Colon (tissue), 2 donors: ENCODE data around the gene SOCS7.

ENCODE experiments used
- FAIRE-seq: peaks from 2 replicates; lab custom pipeline; 2012; peaks lifted over from hg19 to GRCh38; lab: Jason Lieb, UNC
- donor health status: control.
- donor health status: control.

SOCS7 gene

GRCh38 chr17:38336838-38337237, 14.8 kb upstream of the SOCS7 start:
- no peak for FAIRE-seq

- FAIRE-seq, result no peak
Observed at GRCh38 chr17:38338053-38338452, 13.6 kb upstream of the SOCS7 start.

DNA sequence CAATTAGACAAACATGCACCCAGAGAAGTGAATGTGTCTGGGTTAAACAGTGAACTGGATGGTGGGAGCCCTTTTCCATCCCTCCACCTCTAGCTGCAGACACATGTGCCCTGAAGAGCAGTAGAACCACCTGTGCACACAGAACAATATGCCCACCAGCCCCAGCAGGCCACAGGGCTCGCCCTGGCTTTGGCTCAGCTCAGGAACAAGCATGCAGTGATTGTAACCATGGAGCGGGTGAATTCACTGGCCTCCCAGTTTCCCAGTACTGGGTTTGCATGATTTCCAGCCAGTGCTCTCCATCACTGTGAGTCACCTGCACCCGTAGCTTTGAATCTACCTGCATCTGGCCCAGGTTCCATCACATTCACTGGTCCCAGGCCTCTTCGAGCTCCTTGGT, 13.1 kb upstream of the SOCS7 start:
- no peak for FAIRE-seq

- no peak for FAIRE-seq
Observed at GRCh38 chr17:38339891-38340290, 11.8 kb upstream of the SOCS7 start.

- FAIRE-seq, result no peak
Observed at GRCh38 chr17:38341035-38341721, 10.5 kb upstream of the SOCS7 start.

- no peak for FAIRE-seq
Observed at GRCh38 chr17:38342886-38343607, 8.6 kb upstream of the SOCS7 start.

DNA sequence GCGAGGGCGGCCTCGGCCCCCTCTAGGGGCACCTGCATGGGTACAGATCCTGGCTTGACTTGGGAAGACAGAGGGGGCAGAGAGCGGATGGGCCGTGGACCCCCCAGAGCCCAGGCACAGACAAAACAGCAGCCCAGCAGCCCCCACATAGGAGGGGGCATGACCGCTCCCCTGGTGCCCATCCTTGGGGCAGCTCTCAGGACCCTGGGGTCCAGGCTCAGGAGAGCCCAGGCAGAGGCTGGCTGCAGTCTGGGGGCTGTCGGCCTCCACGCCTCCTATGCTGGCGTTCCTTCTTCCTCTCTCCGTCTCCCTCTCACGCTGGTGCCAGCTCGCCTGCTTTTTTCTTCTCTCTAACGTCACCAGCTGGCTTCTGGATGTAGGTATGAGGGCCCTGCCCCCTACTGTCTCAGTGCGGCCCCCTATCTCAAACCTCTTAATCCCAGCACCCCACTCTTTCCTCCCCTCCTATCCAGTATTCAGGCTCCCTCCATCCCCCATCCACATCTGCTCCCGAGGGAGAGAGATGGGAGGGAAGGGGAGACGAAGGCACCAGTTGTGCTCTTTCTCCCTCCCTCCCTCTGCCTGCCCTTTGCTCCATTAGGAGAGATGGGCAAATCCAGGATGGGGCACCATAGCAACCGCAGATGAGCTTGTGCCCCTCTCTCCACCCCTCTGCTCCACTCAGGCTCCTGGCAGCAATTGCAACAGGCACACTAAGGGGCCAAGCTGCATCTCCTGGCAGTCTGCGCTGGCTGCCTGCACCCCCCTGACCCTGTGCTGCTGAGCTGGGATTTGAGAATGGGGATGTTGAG, 7.8 kb upstream of the SOCS7 start, which contains the start of gene GPR179:
Gene GPR179, minus strand, starts transcription at position 349 of the 812 bp plus-strand sequence. Its CDS starts 167 bp downstream, at position 182.
- FAIRE-seq, result no peak

DNA sequence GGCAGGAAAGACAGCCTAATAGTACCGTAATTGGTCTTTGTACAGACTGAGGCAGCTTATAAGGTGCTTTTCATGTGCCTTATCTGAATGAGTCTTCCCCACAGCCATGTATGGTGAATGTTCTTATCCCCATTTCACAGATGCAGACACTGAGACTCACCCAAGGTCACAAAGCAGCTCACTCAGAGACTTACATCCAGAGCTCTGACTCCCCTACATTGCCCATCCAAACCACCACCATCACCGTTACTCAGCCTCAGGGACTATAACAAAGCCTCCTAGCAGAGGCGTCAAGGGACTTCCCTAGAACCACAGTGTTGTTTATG, 7.3 kb upstream of the SOCS7 start:
- no peak for FAIRE-seq

DNA sequence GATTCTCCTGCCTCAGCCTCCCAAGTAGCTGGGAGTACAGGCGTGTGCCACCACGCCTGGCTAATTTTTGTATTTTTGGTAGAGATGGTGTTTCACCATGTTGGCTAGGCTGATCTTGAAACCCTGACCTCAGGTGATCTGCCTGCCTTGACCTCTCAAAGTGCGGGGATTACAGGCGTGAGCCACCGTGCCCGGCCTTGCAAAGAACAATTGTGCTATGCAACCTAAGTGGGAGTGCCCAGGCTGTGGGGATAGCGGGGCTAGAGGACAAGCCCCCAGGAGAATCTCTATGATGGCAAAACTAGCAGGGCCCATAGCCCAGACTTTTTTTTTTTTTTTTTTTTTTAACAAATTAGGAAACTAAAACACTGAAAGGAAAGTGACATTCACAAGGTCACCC, 5.9 kb upstream of the SOCS7 start:
- FAIRE-seq, result no peak

GRCh38 chr17:38349097-38349730, 2.4 kb upstream of the SOCS7 start:
- FAIRE-seq, result no peak

- FAIRE-seq, result no peak
Observed at GRCh38 chr17:38350035-38350434, 1.6 kb upstream of the SOCS7 start.

DNA sequence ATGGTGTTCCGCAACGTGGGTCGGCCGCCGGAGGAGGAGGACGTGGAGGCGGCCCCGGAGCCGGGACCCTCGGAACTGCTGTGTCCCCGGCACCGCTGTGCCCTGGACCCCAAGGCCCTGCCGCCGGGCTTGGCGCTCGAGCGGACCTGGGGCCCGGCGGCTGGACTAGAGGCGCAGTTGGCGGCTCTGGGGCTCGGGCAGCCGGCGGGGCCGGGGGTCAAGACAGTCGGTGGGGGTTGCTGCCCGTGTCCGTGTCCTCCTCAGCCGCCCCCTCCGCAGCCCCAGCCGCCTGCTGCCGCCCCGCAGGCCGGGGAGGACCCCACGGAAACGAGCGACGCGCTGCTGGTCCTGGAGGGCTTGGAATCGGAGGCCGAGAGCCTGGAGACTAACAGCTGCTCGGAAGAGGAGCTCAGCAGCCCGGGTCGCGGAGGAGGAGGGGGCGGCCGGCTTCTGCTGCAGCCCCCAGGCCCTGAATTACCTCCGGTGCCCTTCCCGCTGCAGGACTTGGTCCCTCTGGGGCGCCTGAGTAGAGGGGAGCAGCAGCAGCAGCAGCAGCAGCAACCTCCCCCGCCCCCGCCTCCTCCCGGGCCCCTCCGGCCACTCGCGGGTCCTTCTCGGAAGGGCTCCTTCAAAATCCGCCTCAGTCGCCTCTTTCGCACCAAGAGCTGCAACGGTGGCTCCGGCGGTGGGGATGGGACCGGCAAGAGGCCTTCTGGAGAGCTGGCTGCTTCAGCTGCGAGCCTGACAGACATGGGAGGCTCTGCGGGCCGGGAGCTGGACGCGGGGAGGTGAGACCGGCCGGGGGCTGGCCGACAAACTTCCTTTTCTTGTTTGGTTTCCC, 821 bp downstream of the SOCS7 start:
- FAIRE-seq, result no peak

DNA sequence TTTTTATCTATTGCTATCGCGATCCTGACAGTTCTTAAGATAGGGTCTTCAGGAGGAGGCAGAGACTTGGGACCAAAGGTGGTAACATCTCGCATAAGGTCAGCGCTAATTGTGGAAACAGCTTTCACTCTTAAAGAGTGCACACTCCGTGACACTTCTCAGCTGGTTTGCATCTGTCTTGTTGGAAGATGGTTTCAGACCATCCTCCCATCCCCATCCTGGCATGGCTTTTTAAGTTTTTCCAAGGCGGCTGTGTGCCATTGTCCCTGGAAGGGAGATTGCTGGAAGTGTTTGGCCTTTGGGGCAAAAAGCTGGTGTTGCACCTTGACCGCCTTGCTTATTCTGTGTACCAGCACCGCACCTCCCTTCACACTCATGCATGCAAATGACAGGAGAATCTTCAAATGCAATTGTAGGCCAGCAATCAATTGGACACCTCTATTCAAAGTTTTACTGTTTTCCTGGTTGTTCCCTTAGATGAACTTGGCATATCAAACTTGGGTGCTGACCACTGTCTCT, 1.5 kb downstream of the SOCS7 start:
- no peak for FAIRE-seq

DNA sequence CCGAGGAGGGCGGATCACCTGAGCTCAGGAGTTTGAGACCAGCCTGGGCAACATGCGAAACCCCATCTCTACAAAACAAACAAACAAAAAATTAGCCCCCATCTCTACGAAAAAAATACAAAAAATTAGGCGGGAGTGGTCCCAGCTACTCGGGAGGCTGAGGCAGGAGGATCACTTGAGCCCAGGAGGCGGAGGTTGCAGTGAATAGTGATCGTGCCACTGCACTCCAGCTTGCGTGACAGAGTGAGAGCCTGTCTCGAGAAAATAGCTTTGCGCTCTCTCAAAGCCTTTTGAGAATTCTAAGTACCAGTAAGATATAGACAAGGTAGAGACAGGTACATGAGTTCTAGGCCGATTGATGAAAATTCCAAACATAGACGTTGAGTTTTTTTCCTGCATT, 2.0 kb downstream of the SOCS7 start:
- FAIRE-seq, result no peak

- FAIRE-seq, result no peak
Observed at GRCh38 chr17:38354466-38354865, 2.8 kb downstream of the SOCS7 start.

DNA sequence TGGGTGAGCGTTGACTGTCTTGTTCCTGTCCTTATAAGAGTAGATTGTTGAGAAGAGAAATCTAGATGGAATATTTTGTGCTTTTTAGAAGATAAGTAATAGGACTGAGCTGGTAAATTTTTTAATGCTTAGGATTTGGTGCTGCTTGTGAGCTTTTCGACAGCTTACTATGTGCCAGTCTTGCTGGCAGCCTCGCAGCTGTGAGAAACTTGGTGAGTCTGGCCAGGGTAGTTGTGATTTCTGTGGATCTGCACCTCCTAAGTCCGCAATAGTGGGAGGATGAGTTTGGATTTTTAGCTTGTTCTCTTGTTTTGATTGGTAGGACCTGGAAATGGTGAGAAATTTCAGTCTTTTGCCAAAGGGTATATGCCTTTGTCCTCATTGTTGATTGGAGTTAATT, 3.6 kb downstream of the SOCS7 start:
- no peak for FAIRE-seq

DNA sequence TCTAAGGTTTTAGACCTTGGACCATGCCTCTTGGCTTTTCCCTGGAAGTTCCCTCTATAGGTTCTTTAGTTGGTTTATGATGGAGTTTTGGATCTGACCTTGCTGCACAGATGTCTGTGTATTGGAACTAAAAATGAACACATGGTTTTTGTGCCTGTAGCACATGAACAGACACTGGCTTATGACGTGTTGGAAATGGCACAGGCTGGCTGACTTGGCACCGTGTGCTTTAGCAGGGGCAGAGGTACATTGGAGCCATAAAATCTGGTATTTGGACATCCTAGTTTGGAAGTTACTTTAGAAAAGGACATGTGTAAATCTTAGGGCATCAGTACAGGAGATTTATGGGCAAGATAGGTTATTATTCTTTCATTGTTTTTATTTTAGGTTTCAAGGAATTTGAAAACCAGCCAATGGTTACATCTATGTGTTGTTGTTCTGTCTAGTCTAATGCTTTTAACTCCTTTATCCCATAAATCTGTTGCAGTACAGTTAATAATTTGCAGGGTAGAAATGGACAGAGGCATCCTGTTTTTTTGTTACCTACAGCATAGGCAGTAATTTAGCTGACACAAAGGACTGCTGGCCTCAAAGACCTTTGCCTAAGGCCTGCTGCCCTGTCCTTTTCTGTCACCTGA, 6.0 kb downstream of the SOCS7 start:
- no peak for FAIRE-seq

GRCh38 chr17:38358586-38359513, 7.2 kb downstream of the SOCS7 start:
- FAIRE-seq, result no peak

DNA sequence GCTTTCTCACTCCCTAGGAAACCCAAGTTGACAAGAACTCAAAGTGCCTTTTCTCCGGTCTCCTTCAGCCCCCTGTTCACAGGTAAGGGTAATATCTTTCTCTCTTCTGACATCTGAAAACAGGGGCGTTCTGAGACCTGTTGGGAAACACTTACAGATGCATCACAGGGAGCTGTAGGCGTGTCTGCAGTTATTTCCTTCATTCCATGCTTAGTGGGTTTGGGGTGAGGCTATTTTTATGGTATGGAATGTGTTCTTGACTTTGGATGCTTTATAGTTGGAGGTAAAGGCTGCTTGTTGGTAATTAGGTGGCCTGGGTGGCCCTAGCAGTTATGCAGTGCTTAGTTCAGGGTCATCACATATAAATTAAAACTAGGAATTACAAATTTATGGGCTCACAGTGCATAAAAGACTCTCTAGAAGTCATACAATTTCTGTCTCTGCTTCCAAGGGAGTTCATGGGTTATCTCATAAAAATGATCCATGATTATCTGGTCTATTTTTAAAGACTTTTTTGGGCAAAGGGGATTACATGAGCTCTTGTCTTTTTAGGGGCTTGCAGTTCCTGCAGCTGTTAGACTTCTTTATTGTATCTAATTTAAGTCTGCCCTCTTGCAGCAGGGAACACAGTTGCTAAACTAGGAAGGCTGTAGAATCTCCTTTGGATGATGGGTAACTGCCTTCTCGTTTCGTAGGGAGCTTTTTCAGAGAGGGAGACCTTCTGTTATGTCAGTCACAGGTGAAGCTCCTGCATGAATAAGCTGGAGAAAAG, 10.2 kb downstream of the SOCS7 start:
- no peak for FAIRE-seq
